Mucosa of descending colon (tissue), 3 donors: ENCODE results near the gene SLC23A3. TPM values are rescaled to one million over a fixed set of nuclear protein-coding genes. Genes with fewer than 3 reads are reported as not detected.

Experiments
- ATAC-seq: fragments of 200-7000 bp; cut with Tn5 transposase; one replicate; pipeline ENCODE4 v1.9.1; 2020; ENCODE audit warnings: mild to moderate bottlenecking, moderate library complexity
- DNase-seq, 3 donors: peaks; one replicate each; pipeline ENCODE4 v3.0.0-alpha.2; 2020
- H3K36me3 ChIP-seq: fragments of 200-600 bp; one replicate; pipeline ENCODE4 v1.8.0; 2021; ENCODE audit warnings: low read depth, mild to moderate bottlenecking
- H3K4me1 ChIP-seq: fragments of 200-600 bp; one replicate; pipeline ENCODE4 v1.8.0; 2021; ENCODE audit warnings: low read depth, mild to moderate bottlenecking
- H3K4me3 ChIP-seq: fragments of 200-600 bp; one replicate; pipeline ENCODE4 v1.8.0; 2021; ENCODE audit warnings: mild to moderate bottlenecking
- H3K9me3 ChIP-seq: fragments of 200-600 bp; one replicate; pipeline ENCODE4 v1.8.0; 2021; ENCODE audit warnings: mild to moderate bottlenecking
- CTCF ChIP-seq: fragments of 200-600 bp; IDR thresholded peaks from one replicate; pipeline ENCODE4 v1.8.0; 2022; ENCODE audit warnings: antibody characterized with exemption, mild to moderate bottlenecking
- intact Hi-C, 2 donors: fragments of 100-400 bp; cut with DNase I in 1 of 2; cut with micrococcal nuclease in 1 of 2; formaldehyde crosslinking; loops; one replicate each; pipeline versions ENCODE4 v1.11.0 to v1.11.1; 2022; cut with DNase I, micrococcal nuclease
- total RNA-seq, 3 donors: library from RNA; stranded (reverse); fragmentation: NEBNext Ultra II Directional in 2 of 3; extraction: Animal tissue kit (Norgen Biotek cat#: 25700) in 2 of 3; gene quantifications; one replicate each; pipeline versions ENCODE4 v1.2.1 to v1.2.4, GENCODE V29; 2021 to 2023
- donor health status: DM: no; HTN: no; CAD: no; lungs with moderate emphysema.
- donor health status: DM: no; HTN: no; CAD: no.
- donor health status: DM: no; HTN: yes; CAD: no.

The SLC23A3 gene
- total RNA-seq, 3 donors from 2014 or later, result 5.8 to 13.6 (median 7.6) TPM

GRCh38 chr2:219175486-219175885, 5.7 kb upstream of the SLC23A3 start:
- Histone ChIP-seq H3K4me3 (no peak overlapping the region), H3K36me3 (no peaks in the 10 kb centered on the region), H3K4me1 (peaks cover 30% of the 10 kb centered on the region), H3K9me3 (no peaks in the 10 kb centered on the region)
- no peak for ATAC-seq
- TF ChIP-seq CTCF, result no peak
- DNase-seq, result no peak
- intact Hi-C loops, result no loop called here

GRCh38 chr2:219174801-219175200, 5.0 kb upstream of the SLC23A3 start:
- TF ChIP-seq CTCF, result no peak
- Histone ChIP-seq H3K9me3 (no peaks in the 10 kb centered on the region), H3K4me3 (no peak overlapping the region), H3K4me1 (peaks cover 34% of the 10 kb centered on the region), H3K36me3 (no peaks in the 10 kb centered on the region)
- intact Hi-C loops, result no loop called here
- ATAC-seq, result no peak
- no peak for DNase-seq

- Histone ChIP-seq H3K36me3 (no peaks in the 10 kb centered on the region), H3K9me3 (no peaks in the 10 kb centered on the region), H3K4me3 (no peak overlapping the region), H3K4me1 (peaks cover 28% of the 10 kb centered on the region)
- intact Hi-C loops, result no loop called here
- ATAC-seq (no peak), DNase-seq (no peak)
- TF ChIP-seq CTCF, result no peak
These were observed 4.3 kb upstream of the SLC23A3 start for GRCh38 chr2:219174146-219174545.

- DNase-seq, result no peak
- TF ChIP-seq CTCF, result no peak
- H3K36me3 ChIP-seq, result no peaks in the 10 kb centered on the region
- intact Hi-C loops, result no loop called here
- no peak for ATAC-seq
- H3K4me3 ChIP-seq, result no peak overlapping the region
- peaks cover 25% of the 10 kb centered on the region for H3K4me1 ChIP-seq
- H3K9me3 ChIP-seq, result no peaks in the 10 kb centered on the region
These were observed 3.3 kb upstream of the SLC23A3 start for GRCh38 chr2:219173176-219173575.

GRCh38 chr2:219172231-219173154, 2.7 kb upstream of the SLC23A3 start:
- H3K9me3 ChIP-seq, result no peaks in the 10 kb centered on the region
- no peak overlapping the region for H3K4me3 ChIP-seq
- no peak for DNase-seq
- TF ChIP-seq CTCF, result no peak
- H3K36me3 ChIP-seq, result no peaks in the 10 kb centered on the region
- intact Hi-C loops, result no loop called here
- peaks cover 25% of the 10 kb centered on the region for H3K4me1 ChIP-seq
- no peak for ATAC-seq
